Measurements from ENCODE around the gene CAPN9. TPM values are rescaled to one million over a fixed set of nuclear protein-coding genes. Genes with fewer than 3 reads are reported as not detected.

The CAPN9 gene
- total and polyA plus RNA-seq, 9 of the 15 experiments (the other 6 are each of a cell fraction or from before 2014, with no cell fraction given) = not detected

GRCh38 chr1:230699716-230700115, 47.5 kb upstream of the CAPN9 start (continued):
- TF ChIP-seq CEBPG (CRISPR knock-in tag; IDR thresholded peaks at IDR 0.05) (no peak), CEBPG (tag; conservative IDR thresholded peaks at IDR 0.05 in 1 of 2, IDR thresholded peaks at IDR 0.05 in 1 of 2) (no peak), ZNF212 (CRISPR knock-in tag; IDR thresholded peaks at IDR 0.05) (no peak)

- BruUV-seq (replicated peaks) = no TSS peak
These were observed 47.1 kb upstream of the CAPN9 start for GRCh38 chr1:230700132-230700531.

More at GRCh38 chr1:230700132-230700531, 47.1 kb upstream of the CAPN9 start:
- Histone ChIP-seq H2AFZ (ENCODE audit: low read depth, low read length) (no peak overlapping the region), H3K9ac (ENCODE audit: insufficient read depth in 1 of 2, low read depth in 2 of 2, low read length in 2 of 2) (no peak overlapping the region), H3K27me3 (ENCODE audit: control insufficient read depth in 2 of 2, insufficient read depth in 2 of 2, low read length in 2 of 2) (peaks cover 56 to 64% of the 10 kb centered on the region in 2 experiments), H3K4me2 (ENCODE audit: insufficient read depth, low read length) (no peak overlapping the region), H3K79me2 (ENCODE audit: control insufficient read depth, insufficient read depth, low read length) (no peaks in the 10 kb centered on the region), H3K4me3 (no peak overlapping the region), H4K20me1 (replicated peaks; ENCODE audit: control insufficient read depth, insufficient read depth, low read length) (peaks cover 9% of the 10 kb centered on the region), H3K36me3 (ENCODE audit: control insufficient read depth, insufficient read depth, low read length) (no peaks in the 10 kb centered on the region), H3K9me3 (replicated peaks; ENCODE audit: control insufficient read depth, insufficient read depth, low read depth, low read length) (no peaks in the 10 kb centered on the region), H3K9me1 (ENCODE audit: control insufficient read depth, insufficient read depth, low read length) (no peaks in the 10 kb centered on the region), H3K27ac (ENCODE audit: extremely low read depth, low read depth, low read length) (no peak overlapping the region), H3K4me1 (replicated peaks in 1 of 2; ENCODE audit: control insufficient read depth in 2 of 2, insufficient read depth in 2 of 2, low read length in 2 of 2) (peaks cover 0 to 4% of the 10 kb centered on the region in 2 experiments; a peak in 1 of 5 replicates)
- FAIRE-seq (no peak), ATAC-seq (no peak), DNase-seq (ENCODE audit: extremely low read depth in 1 of 4, low spot score in 3 of 4) (no peak)
- in situ Hi-C loops (cut with MboI) = no loop called here
- POLR2A ChIA-PET = no interaction called here
- CTCF ChIA-PET (ENCODE audit: low intra/inter-chr PET ratio) = no interaction called here
- 5% methylated on average over 4 of the region's 4 CpGs for WGBS (ENCODE audit: insufficient coverage, low coverage, missing lambda C conversion rate)
- TF ChIP-seq NFATC3 (IDR thresholded peaks at IDR 0.05) = no peak
- TF ChIP-seq BCOR (IDR thresholded peaks at IDR 0.05) = no peak
- no peak for TF ChIP-seq JUND (IDR thresholded peaks at IDR 0.05; ENCODE audit: borderline replicate concordance, low read depth, low read length)
- no peak for TF ChIP-seq JUND (tag; IDR thresholded peaks at IDR 0.05; ENCODE audit: borderline replicate concordance, low read depth, low read length)
- no peak for TF ChIP-seq EWSR1 (IDR thresholded peaks at IDR 0.05; ENCODE audit: borderline replicate concordance, low read depth, partially characterized antibody)
- no peak for TF ChIP-seq ZNF780A (CRISPR knock-in tag; IDR thresholded peaks at IDR 0.05)
- TF ChIP-seq ZNF280B (CRISPR knock-in tag; IDR thresholded peaks at IDR 0.05) = no peak
- no peak for TF ChIP-seq NFYB (IDR thresholded peaks at IDR 0.05; ENCODE audit: extremely low read depth, insufficient read length)
- TF ChIP-seq ZNF133 (CRISPR knock-in tag; IDR thresholded peaks at IDR 0.05) = no peak
- TF ChIP-seq ZNF551 (CRISPR knock-in tag; IDR thresholded peaks at IDR 0.05) = no peak
- TF ChIP-seq RBM39 (optimal IDR thresholded peaks at IDR 0.05; ENCODE audit: low read depth, low read length) = no peak
- no peak for TF ChIP-seq SMARCA5 (IDR thresholded peaks at IDR 0.05)
- no peak for TF ChIP-seq ZNF324 (CRISPR knock-in tag; IDR thresholded peaks at IDR 0.05)
- no peak for TF ChIP-seq SRSF7 (optimal IDR thresholded peaks at IDR 0.05; ENCODE audit: low read depth, low read length)
- TF ChIP-seq ZNF408 (CRISPR knock-in tag; IDR thresholded peaks at IDR 0.05; ENCODE audit: low read depth) = no peak
- no peak for TF ChIP-seq FOXP4 (CRISPR knock-in tag; IDR thresholded peaks at IDR 0.05; ENCODE audit: borderline replicate concordance)
- intact Hi-C loops (cut with micrococcal nuclease) = no loop called here
